Skeletal muscle satellite cell (primary cell): ENCODE data around the gene TTC3.

Experiments used
- H3K27me3 ChIP-seq: 2 replicates; pipeline ENCODE4 v1.7.0; 2013; ENCODE audit warnings: low read length; ENCODE audit not compliant: control insufficient read depth, insufficient read depth
- H3K36me3 ChIP-seq: 2 replicates; pipeline ENCODE4 v1.7.0; 2013; ENCODE audit warnings: mild to moderate bottlenecking, control low read depth, low read length; ENCODE audit not compliant: insufficient read depth
- H3K4me1 ChIP-seq: 2 replicates; pipeline ENCODE4 v1.7.0; 2013; ENCODE audit warnings: low read length; ENCODE audit not compliant: control insufficient read depth, insufficient read depth
- H3K4me2 ChIP-seq: 2 replicates; pipeline ENCODE4 v1.7.0; 2013; ENCODE audit warnings: mild to moderate bottlenecking, low read length
- H3K4me3 ChIP-seq: 2 replicates; pipeline ENCODE4 v1.7.0; 2013; ENCODE audit warnings: low read length
- H3K9ac ChIP-seq: 2 replicates; pipeline ENCODE4 v1.7.0; 2013; ENCODE audit warnings: mild to moderate bottlenecking, low read depth, low read length, moderate library complexity
- H3K9me3 ChIP-seq: replicated peaks from 2 replicates; pipeline ENCODE4 v1.7.0; 2013; ENCODE audit warnings: mild to moderate bottlenecking, control low read depth, low read length

Gene TTC3

DNA sequence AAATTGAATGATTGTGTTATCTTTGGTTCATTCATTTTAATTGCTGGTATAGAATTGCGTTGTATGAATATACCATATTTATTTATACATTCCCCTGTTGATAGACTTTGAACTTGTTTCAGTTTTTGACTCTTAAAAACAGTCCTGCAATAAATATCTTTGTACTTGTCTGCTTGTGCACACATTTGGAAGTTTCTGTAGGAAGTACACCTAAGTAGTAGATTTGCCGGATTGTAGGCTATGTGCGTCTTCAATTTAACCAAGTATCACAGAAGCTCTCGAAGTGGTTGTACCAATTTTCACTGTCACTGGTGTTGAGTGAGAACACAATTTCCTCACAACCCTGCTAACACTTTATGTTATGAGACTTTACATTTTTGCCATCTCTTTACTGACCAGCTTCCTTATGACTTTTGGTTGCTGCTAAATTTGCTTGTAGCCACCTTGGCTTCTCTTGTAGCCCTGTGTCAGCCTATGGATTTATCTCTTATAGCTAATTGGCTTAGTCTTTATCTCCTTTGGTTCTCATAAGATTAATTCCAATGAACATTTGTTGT is 2.2 kb downstream of the TTC3 start:
- peaks cover 17% of the 10 kb centered on the region for H3K4me1 ChIP-seq
- H3K4me3 ChIP-seq: peak overlapping the region; percentile 9
- H3K9ac ChIP-seq: no peak overlapping the region
- H3K9me3 ChIP-seq: no peaks in the 10 kb centered on the region
- peak overlapping the region; percentile 96 for H3K4me2 ChIP-seq
- H3K36me3 ChIP-seq: peaks cover 2% of the 10 kb centered on the region
- no peaks in the 10 kb centered on the region for H3K27me3 ChIP-seq

DNA sequence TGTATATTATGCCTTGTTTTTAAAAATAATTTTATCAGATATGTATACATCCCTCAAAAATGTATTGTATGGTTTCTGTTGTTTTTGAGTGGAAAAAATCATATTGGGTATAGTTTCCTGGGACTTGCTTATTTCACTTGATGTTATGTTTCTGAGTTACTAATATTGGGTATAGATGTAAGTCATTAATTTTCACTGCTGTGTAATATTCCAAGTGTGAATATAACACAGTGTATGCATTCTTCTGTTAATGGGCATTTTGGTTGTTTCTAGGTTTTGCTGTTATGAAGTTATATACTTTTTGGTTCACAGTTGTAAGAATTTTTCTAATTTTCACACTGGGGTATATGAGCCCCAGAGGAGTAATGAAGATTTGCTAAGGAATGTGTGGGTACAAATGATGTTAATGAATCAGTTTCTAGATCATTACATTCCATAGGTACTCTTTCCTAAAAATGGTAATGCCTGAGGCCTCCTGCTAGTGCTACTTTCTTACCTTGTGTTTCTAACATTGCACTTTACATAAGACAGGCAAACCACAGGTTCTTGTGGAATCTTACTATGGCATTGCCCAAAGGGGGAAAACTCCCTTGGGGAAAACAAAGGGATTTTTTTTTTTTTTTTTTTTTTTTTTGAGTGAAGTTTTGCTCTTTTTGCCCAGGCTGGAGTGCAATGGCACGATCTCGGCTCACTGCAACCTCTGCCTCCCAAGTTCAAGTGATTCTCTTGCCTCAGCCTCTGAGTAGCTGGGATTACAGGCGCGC is 3.2 kb downstream of the TTC3 start:
- H3K9me3 ChIP-seq: no peaks in the 10 kb centered on the region
- H3K4me1 ChIP-seq: peaks cover 14% of the 10 kb centered on the region
- no peak overlapping the region for H3K4me3 ChIP-seq
- no peaks in the 10 kb centered on the region for H3K36me3 ChIP-seq
- no peak overlapping the region for H3K9ac ChIP-seq
- H3K27me3 ChIP-seq: no peaks in the 10 kb centered on the region
- no peak overlapping the region for H3K4me2 ChIP-seq

DNA sequence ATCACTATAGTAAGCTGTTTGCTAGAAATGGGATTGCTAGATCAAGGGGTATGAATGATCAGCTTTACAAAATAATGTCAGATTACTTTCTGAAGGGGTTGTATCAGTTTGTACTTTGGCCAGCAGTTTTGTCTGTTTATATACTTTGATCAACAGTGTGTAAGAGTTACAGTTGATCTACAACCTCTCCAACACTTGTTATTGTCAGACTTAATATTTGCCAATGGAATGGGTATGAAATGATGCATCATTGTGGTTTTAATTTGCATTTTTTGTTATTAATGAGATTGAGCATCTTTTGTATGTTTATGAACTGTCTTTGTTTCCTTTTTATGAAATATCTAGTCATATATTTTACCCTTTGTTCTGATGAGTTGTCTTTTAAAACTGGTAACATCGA is 4.3 kb downstream of the TTC3 start:
- Histone ChIP-seq H3K4me3 (no peak overlapping the region), H3K9me3 (no peaks in the 10 kb centered on the region), H3K9ac (no peak overlapping the region), H3K27me3 (no peaks in the 10 kb centered on the region), H3K4me1 (peaks cover 4% of the 10 kb centered on the region), H3K36me3 (no peaks in the 10 kb centered on the region), H3K4me2 (no peak overlapping the region)

DNA sequence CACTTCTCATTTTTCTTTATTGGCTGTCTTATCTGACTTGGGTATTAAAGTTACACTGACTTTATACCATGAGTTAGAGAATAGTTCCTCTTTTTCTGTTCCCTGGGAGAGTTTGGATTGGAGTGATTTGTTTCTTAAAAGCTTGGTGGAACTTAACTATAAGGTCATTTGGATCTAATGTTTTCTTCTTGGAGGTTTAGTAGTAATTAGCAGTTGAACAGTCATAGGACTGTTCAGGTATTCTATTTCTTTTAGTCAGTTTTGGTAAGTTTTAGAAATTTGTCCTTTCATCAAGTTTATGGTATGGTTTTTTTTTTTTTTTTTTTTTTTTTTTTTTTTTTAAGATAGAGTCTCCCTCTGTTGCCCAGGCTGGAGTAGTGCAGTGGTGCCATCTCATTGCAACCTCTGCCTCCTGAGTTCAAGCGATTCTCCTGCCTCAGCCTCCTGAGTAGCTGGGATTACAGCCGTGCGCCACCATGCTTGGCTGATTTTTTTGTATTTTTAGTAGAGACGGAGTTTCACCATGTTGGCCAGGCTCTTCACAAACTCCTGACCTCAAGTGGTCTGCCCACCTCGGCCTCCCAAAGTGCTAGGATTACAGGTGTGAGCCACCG is 6.3 kb downstream of the TTC3 start:
- Histone ChIP-seq H3K4me2 (no peak overlapping the region), H3K4me3 (no peak overlapping the region), H3K9me3 (no peaks in the 10 kb centered on the region), H3K9ac (no peak overlapping the region), H3K36me3 (no peaks in the 10 kb centered on the region), H3K27me3 (no peaks in the 10 kb centered on the region), H3K4me1 (peaks cover 4% of the 10 kb centered on the region)

DNA sequence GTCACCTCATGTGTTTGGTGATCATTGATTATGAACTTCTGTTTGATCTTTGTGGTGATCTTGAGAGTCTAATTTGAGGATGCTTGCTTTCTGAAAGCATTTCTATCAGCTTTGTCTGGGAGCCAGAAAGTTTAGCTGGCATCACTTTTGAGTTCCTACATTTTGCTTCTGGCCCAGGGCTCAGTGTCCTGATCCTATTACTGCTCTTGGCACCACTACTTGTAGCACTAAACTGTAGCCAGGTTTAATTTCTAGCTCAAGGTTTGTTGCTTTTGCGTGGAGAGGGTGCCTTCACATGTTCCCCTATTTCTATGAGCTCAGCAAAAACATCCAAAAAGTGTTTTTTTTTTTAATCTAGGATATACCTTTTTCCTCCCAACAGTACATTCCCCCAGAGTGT is 9.3 kb downstream of the TTC3 start:
- no peaks in the 10 kb centered on the region for H3K36me3 ChIP-seq
- no peak overlapping the region for H3K9ac ChIP-seq
- H3K9me3 ChIP-seq: no peaks in the 10 kb centered on the region
- no peaks in the 10 kb centered on the region for H3K27me3 ChIP-seq
- no peak overlapping the region for H3K4me2 ChIP-seq
- H3K4me1 ChIP-seq: peaks cover 2% of the 10 kb centered on the region
- H3K4me3 ChIP-seq: no peak overlapping the region

DNA sequence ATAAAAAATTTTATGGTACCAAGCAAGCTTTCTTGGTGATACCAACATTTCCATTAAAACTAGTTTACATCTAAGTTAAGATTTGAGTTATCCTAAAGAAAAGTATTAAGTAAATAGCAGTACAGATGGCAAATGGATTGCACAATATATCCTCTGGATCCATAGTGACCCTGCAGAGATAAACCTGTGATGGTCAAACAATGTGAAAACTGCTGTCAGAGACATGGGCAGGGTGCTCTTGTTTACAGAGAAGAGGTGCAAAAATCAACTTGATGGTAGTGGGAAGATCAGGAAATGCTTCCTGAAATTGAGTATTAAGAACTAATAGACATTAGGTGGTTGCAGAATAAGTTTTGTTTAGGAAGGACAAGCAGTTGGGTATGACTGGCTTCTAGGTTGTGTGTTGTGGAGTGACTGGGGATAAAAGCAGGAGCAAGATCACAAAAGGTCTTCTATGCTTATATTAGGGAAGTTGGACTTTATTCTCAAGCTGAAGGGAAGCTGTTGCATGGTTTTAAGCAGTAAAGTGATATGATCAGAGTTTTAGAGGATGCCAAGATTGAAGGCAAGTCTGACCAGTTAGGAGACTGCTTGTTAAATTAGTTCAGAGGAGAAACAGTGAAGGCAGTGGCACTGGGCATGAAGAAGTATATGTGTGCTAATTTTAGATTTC is 9.9 kb downstream of the TTC3 start:
- Histone ChIP-seq H3K27me3 (no peaks in the 10 kb centered on the region), H3K4me2 (no peak overlapping the region), H3K9me3 (no peaks in the 10 kb centered on the region), H3K4me3 (no peak overlapping the region), H3K36me3 (no peaks in the 10 kb centered on the region), H3K4me1 (peaks cover 4% of the 10 kb centered on the region), H3K9ac (no peak overlapping the region)

DNA sequence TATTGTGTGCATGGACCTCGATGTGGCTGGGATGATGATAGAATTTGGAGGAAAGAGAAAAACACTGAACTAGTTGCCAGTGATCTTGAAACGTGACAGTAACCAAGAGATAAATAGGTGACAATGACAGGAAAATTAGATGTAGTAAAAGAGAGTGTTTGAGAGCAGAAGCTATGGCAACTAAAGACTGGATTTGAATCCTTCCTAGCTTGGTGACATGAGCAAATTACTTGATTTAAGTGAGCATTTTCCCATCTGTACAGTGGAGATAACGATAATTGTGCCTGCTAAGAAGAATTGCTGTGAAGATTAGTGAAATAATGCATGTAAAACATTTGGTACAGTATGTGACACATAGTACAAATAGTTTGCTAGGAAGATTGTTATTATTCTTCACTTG is 12.7 kb downstream of the TTC3 start:
- no peak overlapping the region for H3K9ac ChIP-seq
- no peaks in the 10 kb centered on the region for H3K27me3 ChIP-seq
- H3K4me2 ChIP-seq: no peak overlapping the region
- H3K9me3 ChIP-seq: no peaks in the 10 kb centered on the region
- peaks cover 4% of the 10 kb centered on the region for H3K4me1 ChIP-seq
- H3K36me3 ChIP-seq: peaks cover 6% of the 10 kb centered on the region
- H3K4me3 ChIP-seq: no peak overlapping the region

DNA sequence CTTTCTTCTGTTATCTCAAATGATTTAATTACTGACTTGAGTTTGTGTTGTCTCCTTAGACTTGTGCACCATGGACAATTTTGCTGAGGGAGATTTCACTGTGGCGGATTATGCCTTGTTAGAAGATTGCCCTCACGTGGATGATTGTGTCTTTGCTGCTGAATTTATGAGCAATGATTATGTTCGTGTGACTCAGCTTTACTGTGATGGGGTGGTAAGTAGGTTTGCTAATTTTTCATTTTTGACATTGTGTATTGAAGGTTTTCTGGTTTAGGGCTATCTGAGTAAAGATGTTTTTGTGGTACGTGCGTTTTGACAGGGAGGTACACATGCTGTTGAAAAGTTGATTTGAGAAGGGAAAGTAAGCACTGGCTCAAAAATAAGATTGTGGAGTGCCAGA is 14.1 kb downstream of the TTC3 start:
- no peak overlapping the region for H3K4me3 ChIP-seq
- no peak overlapping the region for H3K4me2 ChIP-seq
- H3K9ac ChIP-seq: no peak overlapping the region
- peaks cover 4% of the 10 kb centered on the region for H3K4me1 ChIP-seq
- H3K9me3 ChIP-seq: no peaks in the 10 kb centered on the region
- H3K36me3 ChIP-seq: peaks cover 8% of the 10 kb centered on the region
- no peaks in the 10 kb centered on the region for H3K27me3 ChIP-seq

DNA sequence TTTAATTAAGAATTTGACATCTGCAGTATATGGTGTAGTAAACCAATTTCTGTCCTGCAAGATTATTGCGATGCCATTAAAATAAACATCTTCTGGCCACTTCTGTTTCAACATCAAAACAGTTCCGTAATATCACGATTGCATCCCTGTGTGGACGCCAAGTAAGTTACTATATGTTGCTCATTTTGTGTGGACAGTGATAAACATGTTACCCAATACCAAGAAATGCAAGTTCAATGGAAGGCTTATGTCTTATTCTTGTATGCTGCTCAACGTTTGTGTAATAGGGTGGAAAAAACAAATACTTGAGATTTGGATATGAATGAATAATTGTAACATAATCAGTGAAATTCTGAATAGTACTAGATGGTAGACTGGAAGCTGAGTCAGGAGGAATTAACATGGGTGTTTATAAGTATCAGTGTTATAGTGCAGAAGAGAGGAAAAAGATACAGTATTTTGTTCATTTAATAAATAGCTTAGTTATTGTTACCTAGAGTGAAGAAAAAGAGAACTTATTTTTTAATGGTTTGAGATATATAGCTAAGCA is 15.2 kb downstream of the TTC3 start:
- Histone ChIP-seq H3K9me3 (no peaks in the 10 kb centered on the region), H3K4me3 (no peak overlapping the region), H3K36me3 (peaks cover 10% of the 10 kb centered on the region), H3K4me1 (peaks cover 4% of the 10 kb centered on the region), H3K9ac (no peak overlapping the region), H3K27me3 (no peaks in the 10 kb centered on the region), H3K4me2 (no peak overlapping the region)

DNA sequence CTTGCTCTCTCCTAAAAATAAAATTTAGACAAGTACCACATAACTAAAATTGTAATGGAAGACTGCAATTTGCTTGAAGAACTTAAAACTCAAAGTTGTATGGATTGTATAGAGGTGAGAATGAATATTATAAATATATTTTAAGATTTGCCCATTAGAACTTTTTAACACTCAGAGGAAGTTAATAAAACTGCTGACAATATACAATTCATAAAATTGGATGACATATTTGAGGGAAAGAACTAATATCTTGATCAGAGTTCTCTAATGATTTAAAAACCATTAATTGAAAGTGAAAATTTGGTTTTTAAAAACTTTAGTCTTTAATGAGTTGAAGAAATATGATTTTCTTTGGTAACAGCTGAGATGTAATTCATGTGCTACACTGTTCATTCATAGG is 20.9 kb downstream of the TTC3 start:
- no peaks in the 10 kb centered on the region for H3K27me3 ChIP-seq
- H3K4me2 ChIP-seq: no peak overlapping the region
- no peak overlapping the region for H3K4me3 ChIP-seq
- H3K36me3 ChIP-seq: peaks cover 35% of the 10 kb centered on the region
- no peaks in the 10 kb centered on the region for H3K4me1 ChIP-seq
- H3K9me3 ChIP-seq: no peaks in the 10 kb centered on the region
- no peak overlapping the region for H3K9ac ChIP-seq

DNA sequence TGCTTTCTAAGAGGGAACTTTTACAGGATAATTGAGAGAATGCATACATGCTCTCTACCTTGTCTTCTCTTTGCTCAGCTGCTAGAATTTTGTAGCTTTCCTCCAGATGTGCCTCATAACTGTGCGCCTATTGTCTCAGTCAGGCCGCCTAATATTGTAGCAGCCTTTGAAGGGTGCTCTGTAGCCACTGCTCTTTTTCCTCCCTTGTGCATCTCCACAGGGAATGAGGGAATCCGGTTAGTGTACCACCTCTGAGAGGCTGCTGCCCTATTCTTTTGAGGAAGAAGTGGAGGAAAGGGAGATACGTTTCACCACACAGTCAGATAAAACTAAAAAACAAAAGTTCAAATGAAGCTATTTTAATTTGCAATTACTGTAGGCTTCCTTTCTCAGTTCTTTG is 22.8 kb downstream of the TTC3 start:
- no peaks in the 10 kb centered on the region for H3K27me3 ChIP-seq
- no peaks in the 10 kb centered on the region for H3K9me3 ChIP-seq
- H3K4me3 ChIP-seq: no peak overlapping the region
- H3K4me2 ChIP-seq: no peak overlapping the region
- H3K36me3 ChIP-seq: peaks cover 46% of the 10 kb centered on the region
- no peaks in the 10 kb centered on the region for H3K4me1 ChIP-seq
- no peak overlapping the region for H3K9ac ChIP-seq
